Measurements from ENCODE around the gene GPR18.

- no peak for TF ChIP-seq CTCF (IDR thresholded peaks at IDR 0.05; ENCODE audit: insufficient read depth, low read depth, low read length)
- TF ChIP-seq EZH2 (IDR thresholded peaks at IDR 0.05; ENCODE audit: insufficient read depth, low read length) = no peak
Observed at GRCh38 chr13:99290894-99291293, 32.7 kb upstream of the GPR18 start.

Data from astrocyte (in vitro differentiated cells and primary cell).